Left lung (tissue), 10 donors: ENCODE measurements around the gene KRT76. TPM values are rescaled to one million over a fixed set of nuclear protein-coding genes. Genes with fewer than 3 reads are reported as not detected.
A peak's percentile ranks its signal among the peaks of the same experiment; 100 is the strongest.

Source experiments
- ATAC-seq: fragments of 200-7000 bp; cut with Tn5 transposase; one replicate; pipeline ENCODE4 v1.9.1; 2020; ENCODE audit warnings: moderate library complexity
- DNase-seq, 4 donors: peaks; one replicate each; pipeline ENCODE4 v3.0.0-alpha.2; 2013 to 2020
- H3K27ac ChIP-seq, 2 donors: fragments of 200-600 bp; sonication (generic) in 1 of 2; one replicate each; pipeline versions ENCODE4 v1.5.0 to v1.8.0; 2020 to 2021
- H3K27me3 ChIP-seq, 2 donors: fragments of 200-600 bp; sonication (generic) in 1 of 2; one replicate each; pipeline versions ENCODE4 v1.5.0 to v1.8.0; 2020 to 2021
- H3K36me3 ChIP-seq, 2 donors: fragments of 200-600 bp; sonication (generic) in 1 of 2; one replicate each; pipeline versions ENCODE4 v1.5.0 to v1.8.0; 2020 to 2021
- H3K4me1 ChIP-seq, 2 donors: fragments of 200-600 bp; one replicate each; pipeline ENCODE4 v1.8.0; 2021
- H3K4me3 ChIP-seq, 2 donors: fragments of 200-600 bp; sonication (generic) in 1 of 2; one replicate each; pipeline versions ENCODE4 v1.5.0 to v1.8.0; 2020 to 2021; ENCODE audit warnings: mild to moderate bottlenecking in 1 of 2
- H3K9me3 ChIP-seq, 2 donors: fragments of 200-600 bp; sonication (generic) in 1 of 2; one replicate each; pipeline versions ENCODE4 v1.5.0 to v1.8.0; 2020 to 2021
- CTCF ChIP-seq, 2 donors: fragments of 200-600 bp; sonication (generic) in 1 of 2; IDR thresholded peaks; one replicate each; pipeline versions ENCODE4 v1.5.0 to v1.8.0; 2021; ENCODE audit warnings: antibody characterized with exemption in 2 of 2
- intact Hi-C, 2 donors: fragments of 100-400 bp; cut with DNase I; formaldehyde crosslinking; loops; one replicate each; pipeline versions ENCODE4 v1.11.2 to v1.14.2; 2022
- polyA plus RNA-seq, 6 donors: library from polyadenylated mRNA; unstranded; fragments of 120-200 nt; gene quantifications; one replicate each; pipeline ENCODE4 v1.2.1, GENCODE V29; 2013; ENCODE audit not compliant: insufficient read length in 6 of 6
- total RNA-seq, 2 donors: library from RNA; stranded (reverse); fragmentation: NEBNext Ultra II Directional; extraction: Animal tissue kit (Norgen Biotek cat#: 25700); gene quantifications; one replicate each; pipeline ENCODE4 v1.2.1, GENCODE V29; 2021
- donor health status: DM: no; HTN: yes; CAD: no.
- donor health status: DM: no; HTN: no; CAD: no.

Gene KRT76
- total and polyA plus RNA-seq, 8 donors, result not detected

GRCh38 chr12:52745554-52745953 lies 31.6 kb downstream of the KRT76 start:
- no peaks in the 10 kb centered on the region for H3K9me3 ChIP-seq
- intact Hi-C loops, result no loop called here
- no peak for DNase-seq
- H3K4me3 ChIP-seq, result no peak overlapping the region
- no peaks in the 10 kb centered on the region for H3K4me1 ChIP-seq
- ATAC-seq, result no peak
- TF ChIP-seq CTCF (IDR thresholded peaks at IDR 0.05), result no peak
- H3K27me3 ChIP-seq, result peaks cover 0 to 53% of the 10 kb centered on the region in 2 donors
- no peak overlapping the region for H3K27ac ChIP-seq
- no peaks in the 10 kb centered on the region for H3K36me3 ChIP-seq

GRCh38 chr12:52744493-52745156 lies 32.5 kb downstream of the KRT76 start:
- ATAC-seq (no peak), DNase-seq (no peak)
- Histone ChIP-seq H3K36me3 (no peaks in the 10 kb centered on the region), H3K27ac (no peak overlapping the region), H3K9me3 (no peaks in the 10 kb centered on the region), H3K4me3 (no peak overlapping the region), H3K4me1 (no peaks in the 10 kb centered on the region), H3K27me3 (peaks cover 0 to 61% of the 10 kb centered on the region in 2 donors)
- TF ChIP-seq CTCF (IDR thresholded peaks at IDR 0.05), result no peak
- intact Hi-C loops, result no loop called here

GRCh38 chr12:52742822-52743457 lies 34.2 kb downstream of the KRT76 start:
- H3K4me3 ChIP-seq, result no peak overlapping the region
- H3K27ac ChIP-seq, result no peak overlapping the region
- TF ChIP-seq CTCF (IDR thresholded peaks at IDR 0.05), result no peak
- H3K36me3 ChIP-seq, result no peaks in the 10 kb centered on the region
- no peak for ATAC-seq
- no peaks in the 10 kb centered on the region for H3K4me1 ChIP-seq
- no peak for DNase-seq
- H3K27me3 ChIP-seq, result peaks cover 0 to 70% of the 10 kb centered on the region in 2 donors
- intact Hi-C loops, result no loop called here
- H3K9me3 ChIP-seq, result no peaks in the 10 kb centered on the region

GRCh38 chr12:52742196-52742580 lies 35.0 kb downstream of the KRT76 start:
- Histone ChIP-seq H3K4me1 (no peaks in the 10 kb centered on the region), H3K4me3 (no peak overlapping the region), H3K27ac (no peak overlapping the region), H3K36me3 (no peaks in the 10 kb centered on the region), H3K9me3 (no peaks in the 10 kb centered on the region), H3K27me3 (peaks cover 0 to 63% of the 10 kb centered on the region in 2 donors)
- intact Hi-C loops, result no loop called here
- TF ChIP-seq CTCF (IDR thresholded peaks at IDR 0.05), result no peak
- ATAC-seq, result no peak
- DNase-seq, result no peak

- no peak overlapping the region for H3K27ac ChIP-seq
- DNase-seq (peak in 3 of 4 donors; percentile 51 to 70 (median 59)), ATAC-seq (peak; percentile 86)
- H3K27me3 ChIP-seq, result peaks cover 0 to 61% of the 10 kb centered on the region in 2 donors
- H3K4me3 ChIP-seq, result no peak overlapping the region
- H3K36me3 ChIP-seq, result no peaks in the 10 kb centered on the region
- no peaks in the 10 kb centered on the region for H3K4me1 ChIP-seq
- TF ChIP-seq CTCF (IDR thresholded peaks at IDR 0.05), result no peak
- no peaks in the 10 kb centered on the region for H3K9me3 ChIP-seq
- intact Hi-C loops, result no loop called here
These were observed 35.6 kb downstream of the KRT76 start for GRCh38 chr12:52741375-52742195.
